ENCODE results near the gene DGKE. TPM values are rescaled to one million over a fixed set of nuclear protein-coding genes. Genes with fewer than 3 reads are reported as not detected.

The DGKE gene
- total RNA-seq, 1 experiment from 2014 or later: 10.0 TPM

GRCh38 chr17:56867948-56868376, 34.0 kb downstream of the DGKE start:
- H3K9me3 Mint-ChIP-seq (ENCODE audit: low read depth, unreplicated experiment): no peaks in the 10 kb centered on the region
- no TSS peak for BruUV-seq (replicated peaks)
- TF ChIP-seq CTCF (IDR thresholded peaks at IDR 0.05; ENCODE audit: unreplicated experiment): no peak
- H3K27me3 Mint-ChIP-seq (ENCODE audit: unreplicated experiment): no peaks in the 10 kb centered on the region
- H3K36me3 Mint-ChIP-seq (ENCODE audit: insufficient read depth, unreplicated experiment): no peaks in the 10 kb centered on the region
- H3K4me3 Mint-ChIP-seq (ENCODE audit: low read depth, unreplicated experiment): no peak overlapping the region
- intact Hi-C loops (cut with micrococcal nuclease; ENCODE audit: unreplicated experiment): no loop called here
- CTCF ChIA-PET: no interaction called here
- no peak for DNase-seq
- H3K4me1 Mint-ChIP-seq (ENCODE audit: low read depth, unreplicated experiment): no peaks in the 10 kb centered on the region
- no peak overlapping the region for H3K27ac Mint-ChIP-seq (ENCODE audit: unreplicated experiment)

GRCh38 chr17:56868716-56869115, 34.8 kb downstream of the DGKE start:
- H3K4me3 Mint-ChIP-seq (ENCODE audit: low read depth, unreplicated experiment): no peak overlapping the region
- intact Hi-C loops (cut with micrococcal nuclease; ENCODE audit: unreplicated experiment): no loop called here
- no peaks in the 10 kb centered on the region for H3K9me3 Mint-ChIP-seq (ENCODE audit: low read depth, unreplicated experiment)
- no peaks in the 10 kb centered on the region for H3K4me1 Mint-ChIP-seq (ENCODE audit: low read depth, unreplicated experiment)
- no TSS peak for BruUV-seq (replicated peaks)
- H3K27ac Mint-ChIP-seq (ENCODE audit: unreplicated experiment): no peak overlapping the region
- DNase-seq: no peak
- H3K27me3 Mint-ChIP-seq (ENCODE audit: unreplicated experiment): no peaks in the 10 kb centered on the region
- H3K36me3 Mint-ChIP-seq (ENCODE audit: insufficient read depth, unreplicated experiment): no peaks in the 10 kb centered on the region
- CTCF ChIA-PET: no interaction called here
- no peak for TF ChIP-seq CTCF (IDR thresholded peaks at IDR 0.05; ENCODE audit: unreplicated experiment)

GRCh38 chr17:56870081-56870651, 36.2 kb downstream of the DGKE start:
- intact Hi-C loops (cut with micrococcal nuclease; ENCODE audit: unreplicated experiment): no loop called here
- CTCF ChIA-PET: no interaction called here
- no peaks in the 10 kb centered on the region for H3K27me3 Mint-ChIP-seq (ENCODE audit: unreplicated experiment)
- no peak for DNase-seq
- no peak overlapping the region for H3K4me3 Mint-ChIP-seq (ENCODE audit: low read depth, unreplicated experiment)
- H3K4me1 Mint-ChIP-seq (ENCODE audit: low read depth, unreplicated experiment): no peaks in the 10 kb centered on the region
- no peaks in the 10 kb centered on the region for H3K9me3 Mint-ChIP-seq (ENCODE audit: low read depth, unreplicated experiment)
- no peak overlapping the region for H3K27ac Mint-ChIP-seq (ENCODE audit: unreplicated experiment)
- TF ChIP-seq CTCF (IDR thresholded peaks at IDR 0.05; ENCODE audit: unreplicated experiment): no peak
- no peaks in the 10 kb centered on the region for H3K36me3 Mint-ChIP-seq (ENCODE audit: insufficient read depth, unreplicated experiment)
- no TSS peak for BruUV-seq (replicated peaks)

GRCh38 chr17:56876766-56877179, 42.8 kb downstream of the DGKE start:
- no peak for TF ChIP-seq CTCF (IDR thresholded peaks at IDR 0.05; ENCODE audit: unreplicated experiment)
- no peak for DNase-seq
- peaks cover 5% of the 10 kb centered on the region for H3K36me3 Mint-ChIP-seq (ENCODE audit: insufficient read depth, unreplicated experiment)
- no peaks in the 10 kb centered on the region for H3K4me1 Mint-ChIP-seq (ENCODE audit: low read depth, unreplicated experiment)
- no peak overlapping the region for H3K27ac Mint-ChIP-seq (ENCODE audit: unreplicated experiment)
- intact Hi-C loops (cut with micrococcal nuclease; ENCODE audit: unreplicated experiment): no loop called here
- CTCF ChIA-PET: interaction anchor here (0.6 kb wide), 1 partner anchor 719 kb away, joined by 6 read pairs; no protein-coding TSS in a partner anchor
- BruUV-seq (replicated peaks): no TSS peak
- no peak overlapping the region for H3K4me3 Mint-ChIP-seq (ENCODE audit: low read depth, unreplicated experiment)
- H3K27me3 Mint-ChIP-seq (ENCODE audit: unreplicated experiment): no peaks in the 10 kb centered on the region
- H3K9me3 Mint-ChIP-seq (ENCODE audit: low read depth, unreplicated experiment): peaks cover 4% of the 10 kb centered on the region
